ENCODE results near the gene CDH23. TPM values are rescaled to one million over a fixed set of nuclear protein-coding genes. Genes with fewer than 3 reads are reported as not detected.

Gene CDH23
- total RNA-seq, 1 experiment from 2014 or later, result 2.9 TPM

GRCh38 chr10:71432101-71432905, 35.6 kb downstream of the CDH23 start:
- no peak overlapping the region for H3K4me3 Mint-ChIP-seq
- peaks cover 9% of the 10 kb centered on the region for H3K4me1 Mint-ChIP-seq
- POLR2A ChIA-PET, result no interaction called here
- peak overlapping the region; percentile 9; the same call in 1 of the 2 replicates for H3K27ac Mint-ChIP-seq
- H3K36me3 Mint-ChIP-seq, result no peaks in the 10 kb centered on the region
- CTCF ChIA-PET, result interaction anchor here (0.6 to 2.0 kb wide), 18 partner anchors 8 to 380 kb away, joined by 3 to 12 read pairs (median 4); partner anchors contain the start of gene CDH23
- H3K27me3 Mint-ChIP-seq (ENCODE audit: low read depth), result no peaks in the 10 kb centered on the region; the same call in 1 of the 2 replicates
- no peak for TF ChIP-seq PRRX2 (CRISPR knock-in tag; IDR thresholded peaks at IDR 0.05)
- no peak for TF ChIP-seq CTCF (IDR thresholded peaks at IDR 0.05)
- no peak for TF ChIP-seq ZNF416 (CRISPR knock-in tag; IDR thresholded peaks at IDR 0.05)
- no peak for TF ChIP-seq MLX (CRISPR knock-in tag; IDR thresholded peaks at IDR 0.05)
- TF ChIP-seq AR (CRISPR knock-in tag; IDR thresholded peaks at IDR 0.05), result no peak
- no peak for TF ChIP-seq IRF2 (CRISPR knock-in tag; IDR thresholded peaks at IDR 0.05; ENCODE audit: borderline replicate concordance, low read depth)
- peak; percentile 86; the same call in 1 of the 2 replicates for TF ChIP-seq ZBTB43 (CRISPR knock-in tag; IDR thresholded peaks at IDR 0.05)
- ATAC-seq, result no peak
- no peaks in the 10 kb centered on the region for H3K9me3 Mint-ChIP-seq
- no peak for DNase-seq (ENCODE audit: low spot score)

GRCh38 chr10:71432956-71433767, 36.4 kb downstream of the CDH23 start:
- no peak for ATAC-seq
- Mint-ChIP-seq H3K36me3 (no peaks in the 10 kb centered on the region), H3K27me3 (ENCODE audit: low read depth) (no peaks in the 10 kb centered on the region; the same call in 1 of the 2 replicates), H3K4me1 (peaks cover 9% of the 10 kb centered on the region), H3K9me3 (no peaks in the 10 kb centered on the region), H3K4me3 (no peak overlapping the region), H3K27ac (no peak overlapping the region)
- no peak for DNase-seq (ENCODE audit: low spot score)
- POLR2A ChIA-PET, result interaction anchor here (0.5 kb wide), 1 partner anchor 31 kb away, joined by 7 read pairs; no protein-coding TSS in a partner anchor
- CTCF ChIA-PET, result interaction anchor here (0.6 to 2.6 kb wide), 9 partner anchors 13 to 263 kb away, joined by 3 to 11 read pairs (median 4); partner anchors contain the start of gene CDH23
- TF ChIP-seq CREM (CRISPR knock-in tag; IDR thresholded peaks at IDR 0.05), result no peak
- no peak for TF ChIP-seq ZNF423 (CRISPR knock-in tag; IDR thresholded peaks at IDR 0.05)
- TF ChIP-seq CBFB (CRISPR knock-in tag; IDR thresholded peaks at IDR 0.05; ENCODE audit: low read depth), result no peak
- no peak for TF ChIP-seq PRRX2 (CRISPR knock-in tag; IDR thresholded peaks at IDR 0.05)
- TF ChIP-seq ZNF281 (CRISPR knock-in tag; IDR thresholded peaks at IDR 0.05), result no peak
- TF ChIP-seq FOXP1 (CRISPR knock-in tag; IDR thresholded peaks at IDR 0.05; ENCODE audit: borderline replicate concordance), result no peak
- TF ChIP-seq OVOL2 (CRISPR knock-in tag; IDR thresholded peaks at IDR 0.05; ENCODE audit: borderline replicate concordance), result no peak
- TF ChIP-seq SMAD4 (CRISPR knock-in tag; IDR thresholded peaks at IDR 0.05), result no peak
- TF ChIP-seq MYBL2 (CRISPR knock-in tag; IDR thresholded peaks at IDR 0.05), result no peak
- TF ChIP-seq ZNF138 (CRISPR knock-in tag; conservative IDR thresholded peaks at IDR 0.05), result no peak
- no peak for TF ChIP-seq RORB (CRISPR knock-in tag; IDR thresholded peaks at IDR 0.05)
- no peak for TF ChIP-seq ZNF671 (CRISPR knock-in tag; IDR thresholded peaks at IDR 0.05)
- TF ChIP-seq ESRRA (CRISPR knock-in tag; IDR thresholded peaks at IDR 0.05; ENCODE audit: borderline replicate concordance), result no peak
- TF ChIP-seq ATF2 (CRISPR knock-in tag; IDR thresholded peaks at IDR 0.05; ENCODE audit: borderline replicate concordance, low read depth), result no peak

Data from WTC11 (cell line).